HEK293 (cell line): ENCODE results near the gene NT5C2.
"Not testable (repeated sequence)": the region's sequence is repeated elsewhere in the genome, so short reads cannot be mapped to it uniquely, and the experiment has no call there.

Source experiments
- CTCF ChIA-PET: fragments of 350-600 bp; formaldehyde crosslinking; extraction: SDS; loops from one replicate; lab custom pipeline; 2021; ENCODE audit warnings: antibody characterized with exemption; lab: Yijun Ruan, JAX
- POLR2A ChIA-PET: fragments of 300-600 bp; formaldehyde crosslinking; extraction: SDS; loops from one replicate; lab custom pipeline; 2020; ENCODE audit warnings: antibody characterized with exemption, inconsistent platforms; lab: Yijun Ruan, JAX
- H3K27ac ChIP-seq: fragments of 200-500 bp; sonication (Bioruptor generic); 2 replicates; pipeline ENCODE4 v1.5.1; 2014; ENCODE audit warnings: low read depth, low read length, control low read depth, inconsistent platforms; ENCODE audit errors: extremely low read depth
- H3K36me3 ChIP-seq, 2 experiments: fragments of 200-500 bp in 1 of 2; sonication (Bioruptor generic) in 1 of 2; 1 replicate in 1 of 2; 2 replicates in 1 of 2; pipeline ENCODE4 v1.5.1; 2014 to 2017; ENCODE audit warnings: inconsistent platforms in 2 of 2, low read length in 2 of 2; ENCODE audit not compliant: control insufficient read depth in 2 of 2, insufficient read depth in 1 of 2
- H3K4me1 ChIP-seq: fragments of 200-500 bp; sonication (Bioruptor generic); 2 replicates; pipeline ENCODE4 v1.5.1; 2014; ENCODE audit warnings: mild to moderate bottlenecking, low read length, inconsistent platforms; ENCODE audit not compliant: control insufficient read depth, insufficient read depth
- H3K4me3 ChIP-seq: 2 replicates; pipeline ENCODE4 v1.5.1; 2011; ENCODE audit warnings: low read depth, mild to moderate bottlenecking, control low read depth, low read length, moderate library complexity
- H3K9me3 ChIP-seq: fragments of 200-500 bp; sonication (Bioruptor generic); 2 replicates; pipeline ENCODE4 v1.5.1; 2014; ENCODE audit warnings: low read depth, low read length, inconsistent platforms; ENCODE audit not compliant: control insufficient read depth, insufficient read depth
- OVOL3 ChIP-seq: fragments of 450-650 bp; formaldehyde crosslinking; IDR thresholded peaks from 2 replicates; pipeline ENCODE4 v1.5.1; 2016; ENCODE audit warnings: missing biosample characterization, missing genetic modification characterization
- REST ChIP-seq: fragments of 450-650 bp; formaldehyde crosslinking; IDR thresholded peaks from 2 replicates; pipeline ENCODE4 v1.5.1; 2016; ENCODE audit warnings: missing biosample characterization, missing genetic modification characterization
- ZBTB44 ChIP-seq: fragments of 450-650 bp; IDR thresholded peaks from 2 replicates; pipeline ENCODE4 v1.5.1; 2018; ENCODE audit warnings: missing biosample characterization, mild to moderate bottlenecking, missing genetic modification characterization
- ZBTB48 ChIP-seq: fragments of 450-650 bp; formaldehyde crosslinking; IDR thresholded peaks from 2 replicates; pipeline ENCODE4 v1.5.1; 2016; ENCODE audit warnings: missing biosample characterization, missing genetic modification characterization
- ZBTB8A ChIP-seq: fragments of 450-650 bp; formaldehyde crosslinking; IDR thresholded peaks from 2 replicates; pipeline ENCODE4 v1.5.1; 2016; ENCODE audit warnings: missing biosample characterization, missing genetic modification characterization
- ZEB2 ChIP-seq: fragments of 450-650 bp; formaldehyde crosslinking; IDR thresholded peaks from 2 replicates; pipeline ENCODE4 v1.5.1; 2016; ENCODE audit warnings: missing biosample characterization, missing genetic modification characterization
- ZFHX2 ChIP-seq: fragments of 450-650 bp; formaldehyde crosslinking; conservative IDR thresholded peaks from 2 replicates; pipeline ENCODE4 v1.5.1; 2016; ENCODE audit warnings: missing biosample characterization, missing genetic modification characterization
- ZFP41 ChIP-seq: fragments of 450-650 bp; formaldehyde crosslinking; IDR thresholded peaks from 2 replicates; pipeline ENCODE4 v1.5.1; 2016; ENCODE audit warnings: missing biosample characterization, missing genetic modification characterization, borderline replicate concordance
- ZIC2 ChIP-seq: fragments of 450-650 bp; formaldehyde crosslinking; IDR thresholded peaks from 2 replicates; pipeline ENCODE4 v1.5.1; 2016; ENCODE audit warnings: missing biosample characterization, missing genetic modification characterization
- ZNF266 ChIP-seq: fragments of 450-650 bp; formaldehyde crosslinking; IDR thresholded peaks from 2 replicates; pipeline ENCODE4 v1.5.1; 2016; ENCODE audit warnings: missing biosample characterization, missing genetic modification characterization, low read depth
- ZNF510 ChIP-seq: fragments of 450-650 bp; formaldehyde crosslinking; IDR thresholded peaks from 2 replicates; pipeline ENCODE4 v1.5.1; 2018; ENCODE audit warnings: mild to moderate bottlenecking, missing genetic modification characterization, missing biosample characterization; ENCODE audit not compliant: insufficient replicate concordance
- ZNF544 ChIP-seq: fragments of 450-650 bp; formaldehyde crosslinking; IDR thresholded peaks from 2 replicates; pipeline ENCODE4 v1.5.0; 2017; ENCODE audit warnings: missing biosample characterization, missing genetic modification characterization
- ZNF621 ChIP-seq: fragments of 450-650 bp; formaldehyde crosslinking; IDR thresholded peaks from 2 replicates; pipeline ENCODE4 v1.5.1; 2017; ENCODE audit warnings: missing biosample characterization, missing genetic modification characterization
- ZNF645 ChIP-seq: fragments of 450-650 bp; formaldehyde crosslinking; IDR thresholded peaks from 2 replicates; pipeline ENCODE4; 2016; ENCODE audit warnings: missing biosample characterization, missing genetic modification characterization
- ZNF843 ChIP-seq: fragments of 450-650 bp; formaldehyde crosslinking; IDR thresholded peaks from 2 replicates; pipeline ENCODE4 v1.5.1; 2016; ENCODE audit warnings: missing biosample characterization, missing genetic modification characterization

Gene NT5C2

GRCh38 chr10:103177123-103177522 is 15.9 kb downstream of the NT5C2 start:
- POLR2A ChIA-PET, result interaction anchor here (1.1 to 1.2 kb wide), 2 partner anchors 15 to 16 kb away, joined by 3 read pairs; partner anchors contain the start of gene NT5C2
- CTCF ChIA-PET, result interaction anchor here (1.1 kb wide), 1 partner anchor 9 kb away, joined by 3 read pairs; no protein-coding TSS in a partner anchor
- Histone ChIP-seq H3K36me3 (peaks cover 32 to 34% of the 10 kb centered on the region in 2 experiments), H3K4me3 (no peak overlapping the region), H3K27ac (no peak overlapping the region), H3K9me3 (no peaks in the 10 kb centered on the region), H3K4me1 (no peaks in the 10 kb centered on the region)
- no peak for TF ChIP-seq OVOL3 (tag by site-specific recombination)
- TF ChIP-seq ZIC2 (tag by site-specific recombination), result no peak
- TF ChIP-seq ZEB2, result no peak
- TF ChIP-seq ZNF645 (tag by site-specific recombination), result no peak

GRCh38 chr10:103175580-103176285 is 17.3 kb downstream of the NT5C2 start:
- no peak overlapping the region for H3K27ac ChIP-seq
- peaks cover 37 to 39% of the 10 kb centered on the region in 2 experiments for H3K36me3 ChIP-seq
- ChIA-PET CTCF (interaction anchor here (0.8 kb wide), 1 partner anchor 317 kb away, joined by 5 read pairs; no protein-coding TSS in a partner anchor), POLR2A (no interaction called here)
- H3K4me3 ChIP-seq, result no peak overlapping the region
- no peaks in the 10 kb centered on the region for H3K9me3 ChIP-seq
- no peaks in the 10 kb centered on the region for H3K4me1 ChIP-seq
- TF ChIP-seq REST (tag by site-specific recombination), result peak; percentile 59
- no peak for TF ChIP-seq ZNF510 (tag by site-specific recombination)
- TF ChIP-seq ZNF621 (tag by site-specific recombination), result no peak

GRCh38 chr10:103174324-103174723 is 18.7 kb downstream of the NT5C2 start:
- POLR2A ChIA-PET, result interaction anchor here (0.7 kb wide), 1 partner anchor 18 kb away, joined by 8 read pairs; no protein-coding TSS in a partner anchor
- CTCF ChIA-PET, H3K4me3 ChIP-seq: not testable (repeated sequence)

GRCh38 chr10:103171278-103171677 is 21.8 kb downstream of the NT5C2 start:
- ChIA-PET CTCF (interaction anchor here (1.4 kb wide), 1 partner anchor 73 kb away, joined by 3 read pairs; no protein-coding TSS in a partner anchor), POLR2A (no interaction called here)
- Histone ChIP-seq H3K4me3 (no peak overlapping the region), H3K9me3 (no peaks in the 10 kb centered on the region), H3K36me3 (peaks cover 30 to 53% of the 10 kb centered on the region in 2 experiments), H3K4me1 (no peaks in the 10 kb centered on the region), H3K27ac (no peak overlapping the region)
- TF ChIP-seq ZNF266 (no peak), ZFHX2 (tag by site-specific recombination) (no peak), ZFP41 (tag by site-specific recombination) (no peak), ZBTB44 (tag by site-specific recombination) (no peak), ZBTB8A (tag by site-specific recombination) (no peak), ZBTB48 (tag by site-specific recombination) (no peak), ZNF843 (tag by site-specific recombination) (no peak), ZNF544 (tag by site-specific recombination) (no peak)

More at GRCh38 chr10:103174324-103174723, 18.7 kb downstream of the NT5C2 start:
- H3K9me3 ChIP-seq, H3K27ac ChIP-seq, H3K4me1 ChIP-seq: not testable (repeated sequence)
- H3K36me3 ChIP-seq, result peaks cover 33 to 44% of the 10 kb centered on the region in 2 experiments
